NCI-H2196 (cell line): ENCODE results near the gene PSMC3.

Experiments
- DNase-seq: peaks from one replicate; lab custom pipeline; 2025; ENCODE audit not compliant: unreplicated experiment; lab: John Stamatoyannopoulos, UW

Gene PSMC3

DNA sequence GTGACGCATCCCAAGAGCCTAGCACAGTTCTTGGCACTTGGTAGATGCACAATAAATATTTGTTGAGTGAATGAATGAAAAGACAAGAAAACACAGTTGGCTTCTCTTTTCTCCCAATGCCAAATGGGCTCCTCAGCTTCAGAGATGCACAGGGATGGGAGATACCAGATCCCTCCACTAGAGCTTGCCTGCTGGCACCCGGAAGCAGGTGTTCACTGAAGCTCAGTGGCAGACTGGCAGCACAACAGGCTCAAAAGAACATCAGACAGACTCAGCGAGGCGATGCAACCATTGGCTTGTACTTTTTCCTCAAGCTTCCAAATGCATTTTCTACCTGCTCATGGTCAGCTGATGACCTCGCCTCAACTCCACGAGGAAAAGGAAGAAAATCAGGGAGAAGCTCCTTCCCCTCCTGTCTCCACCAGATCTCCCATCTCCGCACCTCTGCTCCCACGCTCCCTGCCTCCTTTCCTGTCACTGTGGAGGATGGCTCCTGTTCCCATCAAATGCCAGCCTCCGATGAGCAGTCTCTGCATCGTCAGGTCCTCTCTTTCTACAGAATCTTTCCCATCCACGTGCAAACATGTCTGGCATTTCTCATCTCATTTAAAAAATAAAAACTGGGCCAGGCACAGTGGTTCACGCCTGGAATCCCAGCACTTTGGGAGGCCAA, 16.9 kb upstream of the PSMC3 start:
- peak; percentile 69 for DNase-seq

DNA sequence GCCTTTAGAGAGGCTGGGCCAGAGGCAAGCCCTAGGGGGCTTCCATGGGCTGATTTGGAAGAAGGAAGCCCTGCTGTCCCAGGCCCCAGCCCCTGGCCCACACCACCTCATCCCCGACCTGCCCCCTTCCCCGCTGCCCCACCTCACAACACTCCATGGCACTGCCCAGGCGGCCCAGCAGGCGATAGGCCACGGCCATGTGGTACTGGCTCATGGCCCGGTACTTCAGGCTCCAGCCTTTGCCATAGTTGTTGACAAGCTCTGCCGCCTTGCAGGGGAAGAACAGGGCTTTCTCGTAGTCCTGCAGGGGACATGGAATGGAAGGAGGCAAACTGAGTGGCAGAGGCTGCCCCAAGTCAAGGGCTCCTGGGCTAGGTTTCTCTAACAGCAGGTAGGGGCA, 16.3 kb upstream of the PSMC3 start:
- DNase-seq = no peak

- DNase-seq = no peak
Measured at GRCh38 chr11:47441421-47441820, 15.2 kb upstream of the PSMC3 start.

GRCh38 chr11:47440054-47440476, 13.8 kb upstream of the PSMC3 start:
- no peak for DNase-seq

DNA sequence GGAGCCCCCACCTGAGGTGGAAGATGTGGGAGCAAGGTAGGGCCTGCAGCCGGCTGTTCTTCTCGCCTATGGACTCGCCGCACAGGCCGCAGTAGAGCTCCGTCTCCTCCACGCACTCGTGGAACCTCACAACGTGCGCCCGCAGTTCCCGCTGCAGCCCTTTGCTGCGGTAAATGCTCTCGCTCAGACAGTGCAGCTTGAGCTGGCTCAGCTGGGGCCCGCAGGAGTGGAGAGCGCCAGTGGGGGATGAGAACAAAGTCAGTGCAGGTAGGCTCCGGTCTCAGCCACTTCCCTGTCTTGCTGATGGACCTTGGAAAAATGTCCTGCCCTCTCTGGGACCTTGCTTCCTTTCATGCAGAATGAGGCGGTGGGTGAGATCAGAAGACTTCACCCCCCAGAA, 12.5 kb upstream of the PSMC3 start:
- DNase-seq = no peak

GRCh38 chr11:47437746-47438418, 11.6 kb upstream of the PSMC3 start:
- DNase-seq = peak; percentile 25

DNA sequence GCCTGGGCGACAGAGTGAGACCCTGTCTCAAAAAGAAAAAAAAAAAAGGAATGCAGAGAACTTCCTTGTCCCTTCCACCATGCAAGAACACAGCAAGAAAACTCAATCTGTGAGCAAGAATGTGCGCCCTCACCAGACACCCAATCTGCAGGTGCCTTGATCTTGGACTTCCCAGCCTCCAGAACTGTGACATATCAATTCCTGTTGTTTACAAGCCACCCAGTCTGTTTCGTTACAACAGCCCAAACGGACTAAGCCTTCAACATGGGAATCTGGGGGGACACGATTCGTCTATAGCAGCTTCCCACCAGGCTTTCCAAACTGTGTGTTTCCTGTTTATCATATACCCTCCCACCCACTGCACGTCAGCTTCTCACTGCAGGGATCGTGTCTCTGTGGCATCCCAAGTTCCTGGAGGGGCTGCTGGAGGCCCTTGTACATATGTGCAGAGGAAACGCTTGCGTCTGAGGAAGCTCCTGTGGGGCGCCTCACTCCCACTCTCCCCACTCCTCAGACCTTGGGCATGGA, 11.0 kb upstream of the PSMC3 start:
- DNase-seq = no peak

GRCh38 chr11:47436726-47437125, 10.5 kb upstream of the PSMC3 start:
- DNase-seq = no peak

- no peak for DNase-seq
Measured at GRCh38 chr11:47435687-47436086, 9.4 kb upstream of the PSMC3 start.

GRCh38 chr11:47434011-47434786, 8.0 kb upstream of the PSMC3 start:
- DNase-seq = peak; percentile 22

DNA sequence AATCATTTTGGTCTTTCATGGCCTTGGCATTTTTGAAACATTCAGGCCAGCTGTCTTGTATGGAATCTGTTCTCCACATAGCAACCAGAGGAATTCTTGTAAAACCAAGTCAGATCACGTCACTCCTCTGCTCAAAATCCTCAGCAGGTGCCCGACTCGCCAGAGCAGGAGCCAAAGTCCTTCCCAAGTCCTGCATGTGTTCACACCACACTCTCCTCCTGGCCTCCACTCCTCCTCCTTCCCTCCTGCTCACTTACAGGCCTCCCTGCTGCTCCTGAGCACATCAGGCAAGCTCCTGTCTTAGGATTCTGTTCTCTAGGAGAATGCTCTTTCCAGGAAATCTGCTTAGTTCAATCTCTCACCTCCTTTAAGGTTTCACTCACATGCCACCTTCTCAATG, 6.9 kb upstream of the PSMC3 start:
- DNase-seq = no peak

DNA sequence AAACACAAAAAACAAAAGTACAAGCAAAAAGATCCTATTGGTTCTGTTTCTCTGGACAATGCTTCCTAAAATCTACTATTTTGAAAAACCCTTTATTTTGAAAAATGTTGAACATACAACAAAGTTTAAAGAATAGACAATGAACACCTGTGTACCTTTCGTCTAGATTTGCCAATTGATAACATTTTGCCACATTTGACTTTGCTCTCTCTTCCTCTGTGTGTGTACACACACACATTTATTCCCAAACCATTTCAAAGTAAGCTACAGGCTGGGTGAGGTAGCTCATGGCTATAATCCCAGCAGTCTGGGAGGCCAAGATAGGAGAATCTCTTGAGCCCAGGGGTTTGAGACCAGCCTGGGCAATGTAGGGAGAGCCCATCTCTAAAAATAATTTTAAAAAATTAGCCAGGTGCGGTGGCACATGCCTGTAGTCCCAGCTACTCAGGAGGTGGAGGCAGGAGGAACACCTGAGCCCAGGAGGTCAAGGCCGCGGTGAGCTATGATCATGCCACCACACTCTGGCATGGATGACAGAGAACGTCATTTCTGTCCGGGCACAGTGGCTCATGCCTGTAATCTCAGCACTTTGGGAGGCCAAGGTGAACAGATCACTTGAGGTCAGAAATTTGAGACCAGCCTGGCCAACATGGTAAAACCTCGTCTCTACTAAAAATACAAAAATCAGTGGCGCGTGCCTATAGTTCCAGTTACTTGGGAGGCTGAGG, 5.3 kb upstream of the PSMC3 start:
- DNase-seq = no peak

DNA sequence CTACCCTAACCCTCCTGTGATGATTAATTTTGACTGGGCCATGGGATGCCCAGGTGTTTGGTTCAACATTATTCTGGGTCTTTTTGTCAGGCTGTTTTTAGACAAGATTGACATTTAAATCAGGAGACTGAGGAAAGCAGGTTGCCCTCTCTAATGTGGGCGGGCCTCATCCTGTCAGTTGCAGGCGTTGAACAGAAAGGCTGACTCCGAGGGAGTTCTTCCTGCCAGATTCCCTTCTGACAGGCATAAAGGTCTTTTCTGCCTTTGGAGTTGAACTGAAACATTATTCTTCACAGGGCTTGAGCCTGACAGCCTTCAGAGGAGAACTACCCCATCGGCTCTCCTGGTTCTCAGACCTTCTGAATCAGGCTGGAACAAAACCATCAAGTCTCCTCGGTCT, 4.3 kb upstream of the PSMC3 start:
- no peak for DNase-seq

DNA sequence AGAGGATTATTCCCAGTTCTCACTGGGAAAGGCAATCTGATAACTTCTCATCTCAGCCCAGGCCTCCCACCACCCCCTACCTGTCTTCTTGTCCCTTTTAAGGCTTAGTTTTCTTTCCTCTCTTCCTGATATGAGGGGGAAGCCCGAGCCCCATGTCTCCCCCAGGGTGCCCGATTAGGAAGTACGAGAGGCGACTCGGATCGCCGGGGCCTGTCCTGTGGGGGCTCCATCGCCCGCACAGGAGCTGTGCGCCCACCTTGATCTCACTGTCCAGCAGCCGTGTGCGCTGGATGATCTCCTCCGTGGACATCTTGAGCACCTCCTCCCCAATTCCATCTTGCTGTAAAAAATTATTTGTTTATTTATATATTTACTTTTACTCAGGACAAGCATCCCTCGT, 628 bp downstream of the PSMC3 start:
- no peak for DNase-seq

DNA sequence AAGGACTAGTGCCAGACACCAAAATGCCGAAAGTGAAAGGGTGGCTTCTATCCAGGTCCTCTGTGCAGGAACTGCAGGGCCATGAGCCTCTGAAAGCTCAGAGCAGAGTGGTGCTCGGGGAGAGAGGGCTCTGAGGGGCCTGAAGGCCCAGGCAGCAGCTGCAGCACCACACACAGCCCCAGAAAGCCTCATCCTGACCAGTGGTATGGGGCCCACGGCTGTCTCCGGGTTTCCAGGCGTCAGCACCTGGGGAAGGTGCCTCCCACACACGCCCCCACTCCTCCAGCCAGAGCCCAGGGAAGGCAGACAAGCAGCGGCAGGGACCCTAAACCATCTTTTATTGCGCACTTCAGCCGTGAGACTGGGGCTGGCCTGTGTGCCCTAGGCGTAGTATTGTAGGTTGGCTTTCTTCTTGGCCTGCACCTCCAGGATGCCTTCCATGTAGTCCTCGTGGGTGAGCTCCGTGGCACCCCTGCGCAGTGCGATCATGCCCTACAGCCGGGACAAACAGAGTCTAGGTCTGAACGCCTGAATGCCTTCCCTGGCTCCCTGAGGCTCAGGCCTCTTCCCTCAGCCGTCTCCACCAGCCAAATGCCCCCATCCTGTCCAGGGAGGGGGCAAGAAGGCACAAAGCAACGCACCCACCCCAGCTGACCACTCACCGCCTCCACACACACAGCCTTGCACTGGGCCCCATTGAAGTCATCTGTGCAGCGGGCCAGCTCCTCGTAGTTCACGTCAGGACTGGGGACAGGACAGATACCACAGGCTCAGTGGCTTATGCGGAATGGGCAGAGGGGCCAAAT, 7.6 kb downstream of the PSMC3 start:
- no peak for DNase-seq

- no peak for DNase-seq
Measured at GRCh38 chr11:47417712-47418111, 8.5 kb downstream of the PSMC3 start.

GRCh38 chr11:47415949-47416472, 10.2 kb downstream of the PSMC3 start:
- peak; percentile 73 for DNase-seq

- DNase-seq = no peak
Measured at GRCh38 chr11:47415091-47415854, 11.0 kb downstream of the PSMC3 start.

GRCh38 chr11:47414685-47415070, 11.6 kb downstream of the PSMC3 start:
- no peak for DNase-seq
